ENCODE results near the gene RND1. TPM values are rescaled to one million over a fixed set of nuclear protein-coding genes. Genes with fewer than 3 reads are reported as not detected.

Gene RND1
- total and polyA plus RNA-seq, 2 of the 13 experiments (the other 11 are each of a cell fraction or from before 2014, with no cell fraction given) = 1.8 to 1.9 TPM

DNA sequence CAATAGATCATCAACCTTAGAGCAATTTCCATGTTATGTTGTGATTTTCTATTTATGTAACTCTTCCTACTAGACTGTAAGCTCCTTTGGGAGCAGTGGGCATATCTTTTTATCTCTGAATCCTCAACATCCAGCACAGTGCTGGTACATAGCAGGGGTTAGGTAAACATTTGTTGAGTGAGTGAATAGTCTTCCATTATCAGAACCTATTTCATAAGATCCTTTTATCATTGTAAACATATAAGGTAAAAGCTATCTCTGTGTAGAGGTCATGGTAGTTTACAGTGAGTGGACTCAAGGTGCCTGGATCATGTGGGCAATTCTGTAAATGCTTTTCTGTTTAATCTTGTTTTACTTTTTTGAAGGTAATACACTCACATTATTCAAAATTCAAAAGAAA lies 44.5 kb upstream of the RND1 start (continued):
- TF ChIP-seq ZNF747 (CRISPR knock-in tag; IDR thresholded peaks at IDR 0.05; ENCODE audit: borderline replicate concordance) (peak; percentile 58; the same call in 1 of the 2 replicates), CBX2 (IDR thresholded peaks at IDR 0.05; ENCODE audit: low read depth, low read length) (no peak), CBX2 (CRISPR knock-in tag; IDR thresholded peaks at IDR 0.05; ENCODE audit: low read depth) (no peak), HNRNPK (IDR thresholded peaks at IDR 0.05; ENCODE audit: low read depth, low read length, poor library complexity, severe bottlenecking) (no peak), PTBP1 (IDR thresholded peaks at IDR 0.05; ENCODE audit: low read depth, low read length, poor library complexity, severe bottlenecking) (no peak), ZNF232 (CRISPR knock-in tag; IDR thresholded peaks at IDR 0.05; ENCODE audit: borderline replicate concordance) (no peak), CBFB (CRISPR knock-in tag; IDR thresholded peaks at IDR 0.05) (no peak), SIN3A (IDR thresholded peaks at IDR 0.05; ENCODE audit: borderline replicate concordance, low read depth, low read length) (no peak), RORA (CRISPR knock-in tag; IDR thresholded peaks at IDR 0.05) (no peak), ZNF780A (CRISPR knock-in tag; IDR thresholded peaks at IDR 0.05) (no peak), LCORL (IDR thresholded peaks at IDR 0.05) (peak; percentile 31; the same call in 1 of the 2 replicates), LCORL (CRISPR knock-in tag; IDR thresholded peaks at IDR 0.05) (no peak), NFRKB (IDR thresholded peaks at IDR 0.05) (no peak), RARA (CRISPR knock-in tag; IDR thresholded peaks at IDR 0.05) (peak; percentile 99), EP300 (IDR thresholded peaks at IDR 0.05; ENCODE audit: low read depth in 2 of 2, low read length in 2 of 2) (peak; percentile 31 to 92; a peak in 2 of 4 replicates), EP300 (CRISPR knock-in tag; IDR thresholded peaks at IDR 0.05; ENCODE audit: borderline replicate concordance) (peak; percentile 87), DMAP1 (CRISPR knock-in tag; IDR thresholded peaks at IDR 0.05) (no peak), MED8 (CRISPR knock-in tag; IDR thresholded peaks at IDR 0.05; ENCODE audit: insufficient replicate concordance) (no peak), HNF4A (CRISPR knock-in tag; IDR thresholded peaks at IDR 0.05) (peak; percentile 80), ZNF431 (CRISPR knock-in tag; IDR thresholded peaks at IDR 0.05; ENCODE audit: borderline replicate concordance, low read depth) (no peak)
- TF ChIP-seq, protein P1, sequence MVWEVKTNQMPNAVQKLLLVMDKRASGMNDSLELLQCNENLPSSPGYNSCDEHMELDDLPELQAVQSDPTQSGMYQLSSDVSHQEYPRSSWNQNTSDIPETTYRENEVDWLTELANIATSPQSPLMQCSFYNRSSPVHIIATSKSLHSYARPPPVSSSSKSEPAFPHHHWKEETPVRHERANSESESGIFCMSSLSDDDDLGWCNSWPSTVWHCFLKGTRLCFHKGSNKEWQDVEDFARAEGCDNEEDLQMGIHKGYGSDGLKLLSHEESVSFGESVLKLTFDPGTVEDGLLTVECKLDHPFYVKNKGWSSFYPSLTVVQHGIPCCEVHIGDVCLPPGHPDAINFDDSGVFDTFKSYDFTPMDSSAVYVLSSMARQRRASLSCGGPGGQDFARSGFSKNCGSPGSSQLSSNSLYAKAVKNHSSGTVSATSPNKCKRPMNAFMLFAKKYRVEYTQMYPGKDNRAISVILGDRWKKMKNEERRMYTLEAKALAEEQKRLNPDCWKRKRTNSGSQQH (CRISPR knock-in tag; IDR thresholded peaks at IDR 0.05; ENCODE audit: low read depth) = no peak
- TF ChIP-seq, protein P2, sequence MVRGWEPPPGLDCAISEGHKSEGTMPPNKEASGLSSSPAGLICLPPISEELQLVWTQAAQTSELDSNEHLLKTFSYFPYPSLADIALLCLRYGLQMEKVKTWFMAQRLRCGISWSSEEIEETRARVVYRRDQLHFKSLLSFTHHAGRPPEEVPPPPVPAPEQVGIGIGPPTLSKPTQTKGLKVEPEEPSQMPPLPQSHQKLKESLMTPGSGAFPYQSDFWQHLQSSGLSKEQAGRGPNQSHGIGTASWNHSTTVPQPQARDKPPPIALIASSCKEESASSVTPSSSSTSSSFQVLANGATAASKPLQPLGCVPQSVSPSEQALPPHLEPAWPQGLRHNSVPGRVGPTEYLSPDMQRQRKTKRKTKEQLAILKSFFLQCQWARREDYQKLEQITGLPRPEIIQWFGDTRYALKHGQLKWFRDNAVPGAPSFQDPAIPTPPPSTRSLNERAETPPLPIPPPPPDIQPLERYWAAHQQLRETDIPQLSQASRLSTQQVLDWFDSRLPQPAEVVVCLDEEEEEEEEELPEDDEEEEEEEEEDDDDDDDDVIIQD (CRISPR knock-in tag; IDR thresholded peaks at IDR 0.05; ENCODE audit: low read depth) = no peak
- TF ChIP-seq, protein P3, sequence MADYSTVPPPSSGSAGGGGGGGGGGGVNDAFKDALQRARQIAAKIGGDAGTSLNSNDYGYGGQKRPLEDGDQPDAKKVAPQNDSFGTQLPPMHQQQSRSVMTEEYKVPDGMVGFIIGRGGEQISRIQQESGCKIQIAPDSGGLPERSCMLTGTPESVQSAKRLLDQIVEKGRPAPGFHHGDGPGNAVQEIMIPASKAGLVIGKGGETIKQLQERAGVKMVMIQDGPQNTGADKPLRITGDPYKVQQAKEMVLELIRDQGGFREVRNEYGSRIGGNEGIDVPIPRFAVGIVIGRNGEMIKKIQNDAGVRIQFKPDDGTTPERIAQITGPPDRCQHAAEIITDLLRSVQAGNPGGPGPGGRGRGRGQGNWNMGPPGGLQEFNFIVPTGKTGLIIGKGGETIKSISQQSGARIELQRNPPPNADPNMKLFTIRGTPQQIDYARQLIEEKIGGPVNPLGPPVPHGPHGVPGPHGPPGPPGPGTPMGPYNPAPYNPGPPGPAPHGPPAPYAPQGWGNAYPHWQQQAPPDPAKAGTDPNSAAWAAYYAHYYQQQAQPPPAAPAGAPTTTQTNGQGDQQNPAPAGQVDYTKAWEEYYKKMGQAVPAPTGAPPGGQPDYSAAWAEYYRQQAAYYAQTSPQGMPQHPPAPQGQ (CRISPR knock-in tag; IDR thresholded peaks at IDR 0.05; ENCODE audit: borderline replicate concordance) = no peak
- TF ChIP-seq, protein P4, sequence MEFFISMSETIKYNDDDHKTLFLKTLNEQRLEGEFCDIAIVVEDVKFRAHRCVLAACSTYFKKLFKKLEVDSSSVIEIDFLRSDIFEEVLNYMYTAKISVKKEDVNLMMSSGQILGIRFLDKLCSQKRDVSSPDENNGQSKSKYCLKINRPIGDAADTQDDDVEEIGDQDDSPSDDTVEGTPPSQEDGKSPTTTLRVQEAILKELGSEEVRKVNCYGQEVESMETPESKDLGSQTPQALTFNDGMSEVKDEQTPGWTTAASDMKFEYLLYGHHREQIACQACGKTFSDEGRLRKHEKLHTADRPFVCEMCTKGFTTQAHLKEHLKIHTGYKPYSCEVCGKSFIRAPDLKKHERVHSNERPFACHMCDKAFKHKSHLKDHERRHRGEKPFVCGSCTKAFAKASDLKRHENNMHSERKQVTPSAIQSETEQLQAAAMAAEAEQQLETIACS (CRISPR knock-in tag; IDR thresholded peaks at IDR 0.05) = no peak
- TF ChIP-seq, protein P5, sequence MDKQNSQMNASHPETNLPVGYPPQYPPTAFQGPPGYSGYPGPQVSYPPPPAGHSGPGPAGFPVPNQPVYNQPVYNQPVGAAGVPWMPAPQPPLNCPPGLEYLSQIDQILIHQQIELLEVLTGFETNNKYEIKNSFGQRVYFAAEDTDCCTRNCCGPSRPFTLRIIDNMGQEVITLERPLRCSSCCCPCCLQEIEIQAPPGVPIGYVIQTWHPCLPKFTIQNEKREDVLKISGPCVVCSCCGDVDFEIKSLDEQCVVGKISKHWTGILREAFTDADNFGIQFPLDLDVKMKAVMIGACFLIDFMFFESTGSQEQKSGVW (CRISPR knock-in tag; IDR thresholded peaks at IDR 0.05; ENCODE audit: borderline replicate concordance) = no peak

All from HepG2 (cell line).